GM23338 (cell line): Measurements from ENCODE around the gene CNOT8.

Experiments
- CREB1 ChIP-seq: fragments of 250-450 bp; sonication (Bioruptor Pico); IDR thresholded peaks from 2 replicates; pipeline ENCODE4 v1.5.0; 2020; ENCODE audit warnings: low read depth, mild to moderate bottlenecking, moderate library complexity
- CTCF ChIP-seq, 2 experiments: fragments of 200-600 bp in 1 of 2; sonication (generic) in 1 of 2; conservative IDR thresholded peaks; 2 replicates each; pipeline versions ENCODE4 v1.5.1 to v1.6.1; 2016 to 2017; ENCODE audit warnings: antibody characterized with exemption in 2 of 2, low read depth in 2 of 2, mild to moderate bottlenecking in 2 of 2, moderate library complexity in 1 of 2
- ETS1 ChIP-seq: IDR thresholded peaks from 2 replicates; pipeline ENCODE4 v1.6.1; 2016; ENCODE audit warnings: antibody characterized with exemption
- EZH2 ChIP-seq: fragments of 200-600 bp; sonication (generic); IDR thresholded peaks from one replicate; pipeline ENCODE4 v1.8.0; 2017; ENCODE audit warnings: antibody characterized with exemption, mild to moderate bottlenecking, low read depth; ENCODE audit not compliant: unreplicated experiment
- EZH2phosphoT487 ChIP-seq: fragments of 200-600 bp; sonication (generic); IDR thresholded peaks from one replicate; pipeline ENCODE4 v1.8.1; 2018; ENCODE audit warnings: antibody characterized with exemption; ENCODE audit not compliant: unreplicated experiment
- JUNB ChIP-seq: IDR thresholded peaks from one replicate; pipeline ENCODE4 v1.6.1; 2016; ENCODE audit warnings: antibody characterized with exemption; ENCODE audit not compliant: unreplicated experiment
- NANOG ChIP-seq: IDR thresholded peaks from 2 replicates; pipeline ENCODE4 v1.6.1; 2016; ENCODE audit warnings: antibody characterized with exemption, borderline replicate concordance
- POLR2AphosphoS5 ChIP-seq: IDR thresholded peaks from 2 replicates; pipeline ENCODE4 v1.6.1; 2016; ENCODE audit warnings: antibody characterized with exemption, low read depth
- REST ChIP-seq: IDR thresholded peaks from one replicate; pipeline ENCODE4 v1.6.1; 2018; ENCODE audit warnings: antibody characterized with exemption; ENCODE audit not compliant: unreplicated experiment
- STAT1 ChIP-seq: IDR thresholded peaks from one replicate; pipeline ENCODE4 v1.6.1; 2016; ENCODE audit warnings: antibody characterized with exemption; ENCODE audit not compliant: unreplicated experiment
- ZNF114 ChIP-seq: fragments of 250-450 bp; sonication (Bioruptor Pico); IDR thresholded peaks from 2 replicates; pipeline ENCODE4 v1.5.0; 2020; ENCODE audit warnings: mild to moderate bottlenecking, moderate library complexity
- ZNF331 ChIP-seq: fragments of 250-450 bp; sonication (Bioruptor Pico); IDR thresholded peaks from 2 replicates; pipeline ENCODE4 v1.5.0; 2020; ENCODE audit warnings: low read depth, mild to moderate bottlenecking, moderate library complexity
- ZNF462 ChIP-seq: fragments of 250-450 bp; sonication (Bioruptor Pico); IDR thresholded peaks from 2 replicates; pipeline ENCODE4 v1.5.0; 2020; ENCODE audit warnings: mild to moderate bottlenecking, moderate library complexity

- TF ChIP-seq CTCF (conservative IDR thresholded peaks at IDR 0.05; ENCODE audit: low read depth in 2 of 2) (no peak), EZH2 (no peak), REST (no peak), JUNB (no peak), POLR2AphosphoS5 (no peak), NANOG (no peak), CREB1 (CRISPR knock-in tag) (no peak), EZH2phosphoT487 (no peak), ZNF331 (no peak), ETS1 (no peak), ZNF114 (CRISPR knock-in tag) (no peak), STAT1 (no peak), ZNF462 (no peak)
Observed at GRCh38 chr5:154816891-154817492, 41.4 kb upstream of the CNOT8 start.
